ENCODE measurements around the gene ZNF442.
A peak's percentile ranks its signal among the peaks of the same experiment; 100 is the strongest.
"Not testable (repeated sequence)": the region's sequence is repeated elsewhere in the genome, so short reads cannot be mapped to it uniquely, and the experiment has no call there.

ZNF442 gene

DNA sequence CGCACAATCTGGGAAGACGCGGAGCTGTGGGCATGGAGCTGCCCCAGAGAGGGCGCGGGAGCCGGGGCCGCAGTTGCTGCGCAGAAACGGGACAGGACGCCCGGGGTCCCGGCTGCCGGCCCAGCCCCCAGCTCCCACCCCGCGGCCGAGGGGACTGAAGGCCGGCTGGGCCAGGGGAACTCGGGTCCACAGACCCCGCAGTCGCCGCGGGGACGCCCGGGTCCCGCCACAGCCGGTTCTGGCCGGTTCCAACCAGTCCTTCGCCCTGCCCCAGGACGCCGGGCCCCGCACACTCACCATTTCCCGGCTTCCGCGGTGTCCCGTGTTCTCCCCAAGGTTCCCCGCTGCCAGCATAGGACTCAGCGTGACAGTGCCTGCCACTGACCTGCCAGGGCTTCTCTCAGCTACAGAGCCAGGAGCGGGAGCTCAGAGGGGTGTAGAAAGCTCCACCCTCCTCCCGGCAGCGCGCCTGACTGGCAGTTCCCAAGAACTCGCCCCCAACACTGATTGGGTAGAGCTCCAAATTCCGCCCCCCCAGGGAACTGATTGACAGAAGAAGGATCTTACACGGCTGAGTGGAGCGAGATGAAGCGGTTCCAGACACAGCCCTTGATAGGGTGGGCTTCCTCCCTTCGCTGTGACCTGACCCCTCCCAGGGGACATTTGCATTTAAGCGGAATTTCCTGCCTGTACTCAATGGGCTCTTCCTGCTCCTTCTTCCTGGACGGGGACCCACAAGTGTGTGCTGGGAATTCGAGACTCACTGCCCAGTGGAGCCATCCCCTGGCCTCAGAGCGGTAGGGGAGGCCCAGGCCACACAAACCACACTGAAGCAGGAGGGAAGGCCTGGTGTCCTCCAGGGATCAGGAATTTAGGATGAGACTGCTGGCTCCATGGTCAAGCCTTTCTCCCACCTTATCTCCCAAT, at the start of gene ZNF442:
Gene ZNF442, minus strand, starts transcription at position 448 of the 927 bp plus-strand sequence. CDS start 2,052 bp downstream, outside the sequence.
- DNase-seq (ENCODE audit: low read depth in 2 of 2) = peak; percentile 76 to 81

DNA sequence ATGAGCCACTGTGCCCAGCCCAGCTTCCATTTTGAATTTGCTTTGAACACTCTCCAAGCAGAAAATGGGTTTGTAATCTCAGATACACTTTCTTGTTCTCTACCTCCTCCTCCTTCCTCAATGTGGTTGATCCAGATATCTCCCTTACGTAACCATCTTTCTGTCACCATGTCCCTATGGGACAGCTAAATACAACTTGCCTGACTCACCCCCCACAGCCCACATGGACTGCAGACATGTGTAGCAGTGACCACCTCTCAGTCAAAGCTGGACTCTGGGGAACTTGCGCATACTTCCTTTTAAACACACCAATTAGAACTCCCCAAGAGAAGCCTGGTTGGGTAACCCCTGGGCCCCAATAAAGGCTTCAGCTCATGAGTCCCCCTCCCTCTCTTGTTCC, 46.4 kb upstream of the ZNF442 start:
- DNase-seq (ENCODE audit: low read depth in 2 of 2) = no peak

DNA sequence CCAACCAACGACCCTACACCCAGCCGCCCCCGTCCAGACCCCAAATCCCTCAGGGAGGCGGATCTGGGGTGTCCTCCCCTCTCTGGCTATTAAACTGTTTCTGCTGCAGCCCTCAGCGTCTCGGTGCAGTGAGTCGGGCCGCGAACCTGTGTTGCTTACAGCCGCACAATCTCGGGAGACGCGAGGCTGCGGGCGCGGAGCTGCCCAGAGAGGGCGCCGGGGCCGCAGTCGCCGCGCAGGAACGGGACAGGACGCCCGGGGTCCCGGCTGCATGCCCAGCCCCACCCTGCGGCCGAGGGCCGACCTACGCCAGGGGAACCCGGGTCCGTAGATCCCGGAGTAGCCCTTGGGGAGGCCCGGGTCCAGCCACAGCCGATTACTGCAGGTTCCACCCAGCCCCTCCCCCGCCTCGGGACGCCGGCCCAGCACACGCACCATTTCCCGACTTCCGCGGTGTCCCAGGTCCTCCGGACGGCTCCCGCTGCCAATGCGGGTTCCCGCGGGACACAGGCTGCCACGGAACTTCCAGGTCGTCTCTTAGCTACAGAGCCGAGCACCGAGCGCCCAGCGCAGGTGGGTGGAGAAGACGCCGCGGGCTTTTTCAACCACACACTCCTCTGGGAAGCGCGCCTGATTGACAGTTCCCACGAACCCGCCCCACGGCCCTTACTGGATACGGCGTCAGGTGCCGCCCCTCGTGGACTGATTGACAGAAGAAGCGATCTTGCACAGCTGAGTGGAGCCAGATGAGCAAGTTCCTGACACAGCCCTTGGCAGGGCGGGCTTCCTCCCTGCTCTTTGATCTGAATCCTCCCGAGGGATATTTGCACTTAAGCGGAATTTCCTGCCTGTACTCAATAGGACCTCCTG, 35.4 kb upstream of the ZNF442 start, which contains the start of gene ZNF799:
Gene ZNF799, minus strand, starts transcription at position 639 of the 870 bp plus-strand sequence. Its CDS starts 201 bp downstream, at position 438.
- DNase-seq (ENCODE audit: low read depth in 2 of 2) = peak; percentile 74 to 83

DNA sequence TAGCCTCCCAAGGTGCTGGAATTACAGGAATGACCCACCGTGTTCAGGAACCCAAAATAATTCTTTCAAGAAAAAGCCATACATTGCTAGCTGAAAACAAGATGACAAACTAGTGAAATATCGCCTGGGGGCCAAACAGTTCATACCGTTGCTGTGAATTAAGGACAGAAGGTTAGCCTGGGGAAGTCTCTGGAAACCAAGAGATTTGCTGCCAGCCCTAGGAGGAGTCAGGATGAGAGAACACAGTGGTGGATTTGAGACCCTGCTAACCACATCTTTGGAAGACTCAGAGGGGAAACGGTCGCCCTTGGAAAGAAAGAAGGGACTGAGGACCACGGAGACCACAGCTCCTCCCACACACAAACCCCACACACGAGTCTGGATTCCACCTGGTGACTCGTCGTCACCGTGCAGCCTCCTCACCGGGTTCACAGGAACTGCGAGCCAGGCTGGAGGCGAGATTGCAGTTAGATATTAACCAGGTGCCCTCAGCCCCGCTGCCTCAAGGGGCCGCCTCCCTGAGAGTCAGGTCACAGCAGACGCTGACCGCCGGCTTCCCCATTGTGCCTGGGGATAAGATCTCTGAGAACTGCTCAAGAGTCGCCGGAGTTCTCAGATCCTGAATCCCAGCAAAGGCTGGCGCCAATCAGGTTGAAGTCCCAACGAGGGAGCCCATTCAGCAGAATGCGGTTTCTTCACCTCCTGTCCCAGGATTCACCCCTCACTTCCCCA, 34.6 kb upstream of the ZNF442 start:
- peak; percentile 11 to 31 for DNase-seq (ENCODE audit: low read depth in 2 of 2)

DNA sequence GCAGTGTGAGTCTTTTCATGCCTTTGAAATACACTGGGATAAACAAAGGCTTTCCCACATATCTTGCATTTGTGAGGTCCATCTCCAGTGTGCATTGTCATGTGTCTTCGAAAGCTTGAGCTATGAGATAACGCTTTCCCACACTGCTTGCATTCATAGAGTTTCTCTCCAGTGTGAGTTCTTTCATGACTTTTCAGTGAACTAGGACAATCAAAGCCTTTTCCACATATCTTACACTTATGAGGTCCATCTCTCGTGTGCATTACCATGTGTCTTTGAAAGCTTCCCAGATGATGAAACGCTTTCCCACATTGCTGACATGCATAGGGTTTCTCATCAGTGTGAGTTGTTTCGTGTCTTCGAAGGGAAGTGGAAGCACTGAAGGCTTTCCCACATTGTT, 25.7 kb upstream of the ZNF442 start:
- not testable (repeated sequence) for DNase-seq (ENCODE audit: low read depth in 2 of 2)

DNA sequence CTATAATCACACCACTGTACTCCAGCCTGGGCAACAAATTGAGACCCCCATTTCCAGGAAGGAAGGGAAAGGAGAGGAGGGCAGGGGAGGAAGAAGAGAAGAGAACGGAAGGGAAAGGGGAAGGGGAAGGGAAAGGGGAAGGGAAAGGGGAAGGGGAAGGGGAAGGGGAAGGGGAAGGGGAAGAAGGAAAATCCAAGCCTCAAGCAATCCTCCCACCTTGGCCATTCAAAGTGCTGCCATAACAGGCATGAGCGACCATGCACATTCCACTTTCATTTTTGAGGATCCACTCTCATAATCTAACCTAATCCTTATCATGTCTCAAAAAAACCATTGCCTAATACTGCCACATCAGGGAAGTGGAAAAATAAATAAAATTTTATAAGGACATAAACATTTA, 20.9 kb upstream of the ZNF442 start:
- DNase-seq (ENCODE audit: low read depth in 2 of 2) = not testable (repeated sequence)

DNA sequence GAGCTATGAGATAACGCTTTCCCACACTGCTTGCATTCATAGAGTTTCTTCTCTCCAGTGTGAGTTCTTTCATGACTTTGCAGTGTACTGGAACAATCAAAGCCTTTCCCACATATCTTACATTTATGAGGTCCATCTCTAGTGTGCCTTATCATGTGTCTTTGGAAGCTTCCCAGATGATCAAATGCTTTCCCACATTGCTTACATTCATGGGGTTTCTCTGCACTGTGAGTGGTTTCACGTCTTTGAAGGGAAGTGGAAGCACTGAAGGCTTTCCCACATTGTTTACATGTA, 14.9 kb upstream of the ZNF442 start:
- no peak for DNase-seq (ENCODE audit: low read depth in 2 of 2)

DNA sequence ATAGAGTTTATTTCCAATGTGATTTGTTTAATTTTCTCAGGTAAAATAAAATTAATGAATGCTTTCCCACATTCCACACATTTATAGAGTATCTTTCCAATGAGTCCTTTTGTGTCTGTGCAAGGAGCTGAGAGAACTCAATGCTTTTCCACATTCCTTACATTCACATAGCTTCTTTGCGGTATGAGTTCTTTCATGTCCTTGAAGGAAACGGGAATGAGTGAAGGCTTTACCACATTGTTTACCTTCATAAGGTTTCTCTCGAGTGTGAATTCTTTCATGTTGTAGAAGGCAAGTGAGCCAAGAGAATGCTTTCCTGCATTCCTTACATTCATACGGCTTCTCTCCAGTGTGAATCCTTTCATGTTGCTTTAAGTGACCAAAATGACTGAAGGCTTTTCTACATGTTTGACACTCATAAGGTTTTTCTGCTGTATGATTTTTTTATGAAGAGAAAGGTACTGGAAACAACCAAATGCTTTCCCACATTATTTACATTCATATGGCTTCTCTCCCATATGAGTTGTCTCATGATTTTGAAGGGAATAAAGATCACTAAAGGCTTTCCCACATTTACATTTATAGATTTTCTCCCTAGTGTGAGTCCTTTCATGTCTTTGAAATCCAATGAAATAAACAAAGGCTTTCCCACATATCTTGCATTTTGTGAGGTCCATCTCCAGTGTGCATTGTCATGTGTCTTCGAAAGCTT, 14.4 kb upstream of the ZNF442 start:
- DNase-seq (ENCODE audit: low read depth in 2 of 2) = no peak

DNA sequence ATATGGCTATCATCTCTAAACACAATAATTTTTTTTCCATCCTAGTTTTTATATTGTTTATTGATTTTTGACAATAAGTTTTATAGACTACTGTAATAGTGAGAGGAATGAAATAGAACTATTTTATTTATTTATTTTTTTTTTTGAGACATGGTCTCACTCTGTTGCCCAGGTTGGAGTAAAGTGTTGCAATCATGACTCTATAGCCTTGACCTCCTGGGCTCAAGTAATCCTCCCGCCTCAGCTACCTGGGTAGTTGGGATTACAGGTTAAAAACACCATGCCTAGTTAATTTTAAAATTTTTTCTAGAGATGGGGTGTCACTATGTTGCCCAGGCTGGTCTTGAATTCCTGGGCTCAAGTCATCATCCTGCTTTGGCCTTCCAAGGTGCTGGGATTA, 8.5 kb upstream of the ZNF442 start:
- no peak for DNase-seq (ENCODE audit: low read depth in 2 of 2)

DNA sequence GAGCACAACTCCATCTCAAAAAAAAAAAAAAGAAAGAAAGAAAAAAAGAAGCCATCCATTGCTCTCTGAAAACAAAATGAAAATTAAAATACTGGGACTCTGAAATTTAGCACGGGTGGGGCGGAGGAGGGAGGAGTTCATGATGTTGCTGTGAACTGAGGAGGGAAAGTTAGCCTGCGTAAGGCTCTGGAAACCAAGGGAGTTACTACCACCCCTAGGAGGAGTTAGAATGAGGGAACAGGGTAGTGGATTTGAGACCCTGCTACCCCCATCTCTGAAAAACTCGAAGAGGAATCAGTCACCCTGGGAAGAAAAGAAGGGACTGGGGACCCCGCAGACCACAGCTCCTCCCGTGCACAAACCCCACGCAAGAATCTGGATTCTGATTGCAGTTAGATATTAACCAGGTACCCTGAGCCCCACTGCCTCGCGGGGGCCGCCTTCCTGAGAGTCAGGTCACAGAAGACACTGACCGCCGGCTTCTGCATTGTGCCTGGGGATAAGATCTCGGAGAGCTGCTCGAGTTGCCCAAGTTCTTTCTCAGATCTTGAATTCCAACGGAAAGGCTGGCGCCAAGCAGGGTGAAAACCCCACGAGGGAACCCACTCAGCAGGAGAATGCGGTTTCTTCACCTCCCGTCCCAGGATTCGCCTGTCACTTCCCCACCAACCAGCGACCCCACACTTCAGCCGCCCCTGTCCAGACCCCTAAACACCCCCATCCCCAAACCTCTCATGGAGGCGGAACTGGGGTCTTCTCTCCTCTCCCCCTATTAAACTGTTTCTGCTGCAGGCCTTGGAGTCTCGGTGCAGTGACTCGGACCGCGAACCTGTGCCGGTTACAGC, 870 bp downstream of the ZNF442 start:
- DNase-seq (ENCODE audit: low read depth in 2 of 2) = no peak

DNA sequence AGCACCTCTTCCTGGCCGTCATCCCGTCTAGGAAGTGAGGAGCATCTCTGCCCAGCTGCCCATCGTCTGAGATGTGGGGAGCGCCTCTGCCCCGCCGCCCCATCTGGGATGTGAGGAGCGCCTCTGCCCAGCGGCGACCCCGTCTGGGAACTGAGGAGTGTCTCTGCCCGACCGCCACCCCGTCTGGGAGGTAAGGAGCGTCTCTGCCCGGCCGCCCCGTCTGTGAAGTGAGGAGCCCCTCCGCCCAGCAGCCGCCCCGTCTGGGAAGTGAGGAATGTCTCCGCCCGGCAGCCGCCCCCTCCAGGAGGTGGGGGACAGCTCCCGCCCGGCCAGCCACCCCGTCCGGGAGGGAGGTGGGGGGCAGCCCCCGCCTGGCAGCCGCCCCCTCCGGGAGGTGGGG, 3.2 kb downstream of the ZNF442 start:
- DNase-seq (ENCODE audit: low read depth in 2 of 2) = not testable (repeated sequence)

DNA sequence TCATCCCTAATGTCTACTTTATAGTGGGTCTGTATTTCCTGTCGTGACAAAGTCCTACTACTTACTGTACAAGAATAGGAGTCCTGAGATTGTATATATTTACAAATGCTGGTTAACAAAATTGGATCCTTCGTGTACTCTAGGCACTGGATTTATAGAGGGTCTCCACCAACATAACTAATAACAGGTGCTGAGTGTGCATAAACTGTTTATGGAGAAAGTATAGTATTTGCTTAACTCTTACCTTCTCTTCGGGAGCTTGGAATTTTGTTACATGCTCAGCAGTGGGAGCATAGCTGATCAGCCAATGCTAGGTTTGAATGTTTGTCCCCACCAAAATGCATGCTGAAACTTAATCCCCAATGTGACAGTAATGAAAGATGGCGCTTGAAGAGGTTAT, 12.1 kb downstream of the ZNF442 start:
- DNase-seq (ENCODE audit: low read depth in 2 of 2) = no peak

DNA sequence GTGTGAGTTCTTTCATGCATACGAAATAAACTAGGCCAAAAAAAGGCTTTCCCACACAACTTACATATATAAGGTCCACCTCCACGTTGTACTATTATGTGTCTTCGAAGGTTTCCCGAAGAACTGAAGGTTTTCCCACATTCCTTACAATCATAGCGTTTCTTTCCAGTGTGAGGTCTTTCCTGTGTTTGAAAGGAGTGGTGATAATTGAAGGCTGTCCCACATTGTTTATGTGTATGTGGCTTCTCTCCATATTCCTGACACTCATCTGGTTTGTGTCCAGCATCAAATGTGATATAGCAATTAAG, 14.6 kb downstream of the ZNF442 start:
- no peak for DNase-seq (ENCODE audit: low read depth in 2 of 2)

DNA sequence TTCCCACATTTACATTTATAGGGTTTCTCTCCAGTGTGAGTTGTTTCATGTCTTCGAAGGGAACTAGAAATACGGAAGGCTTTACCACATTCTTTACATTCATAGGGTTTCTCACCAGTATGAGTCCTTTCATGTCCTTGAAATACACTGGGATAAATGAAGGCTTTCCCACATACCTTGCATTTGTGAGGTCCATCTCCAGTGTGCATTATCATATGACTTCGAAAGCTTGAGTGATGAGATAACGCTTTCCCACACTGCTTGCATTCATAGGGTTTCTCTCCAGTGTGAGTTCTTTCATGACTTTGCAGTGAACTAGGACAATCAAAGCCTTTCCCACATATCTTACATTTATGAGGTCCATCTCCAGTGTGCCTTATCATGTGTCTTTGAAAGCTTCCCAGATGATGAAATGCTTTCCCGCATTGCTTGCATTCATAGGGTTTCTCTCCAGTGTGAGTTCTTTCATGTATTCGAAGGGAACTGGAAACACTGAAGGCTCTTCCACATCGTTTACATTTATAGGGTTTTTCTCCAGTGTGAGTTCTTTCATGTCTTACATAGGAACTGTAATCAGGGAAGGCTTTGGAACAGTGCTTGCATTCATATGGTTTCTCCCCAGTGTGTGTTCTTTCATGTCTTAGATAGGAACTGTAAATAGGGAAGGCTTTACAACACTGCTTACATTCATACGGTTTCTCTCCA, 15.1 kb downstream of the ZNF442 start:
- no peak for DNase-seq (ENCODE audit: low read depth in 2 of 2)

DNA sequence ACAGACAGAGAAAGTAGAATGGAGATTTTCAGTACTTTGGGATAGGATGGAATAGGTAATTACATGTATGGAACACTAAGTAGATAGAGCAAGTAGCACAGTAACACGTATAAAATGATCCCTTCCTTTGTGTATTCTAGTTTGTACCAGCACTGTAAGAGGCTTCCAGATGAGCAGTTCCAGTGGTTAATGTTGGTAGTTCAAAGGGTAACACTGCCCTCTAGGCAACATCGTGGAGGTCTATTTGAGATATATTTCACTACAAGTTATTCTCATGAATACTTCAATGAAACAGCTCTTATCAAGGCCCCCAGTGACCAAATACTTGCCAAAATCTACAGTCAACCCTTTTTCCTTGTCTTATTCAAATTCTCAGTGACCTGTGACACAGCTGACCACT, 18.6 kb downstream of the ZNF442 start:
- DNase-seq (ENCODE audit: low read depth in 2 of 2) = no peak

DNA sequence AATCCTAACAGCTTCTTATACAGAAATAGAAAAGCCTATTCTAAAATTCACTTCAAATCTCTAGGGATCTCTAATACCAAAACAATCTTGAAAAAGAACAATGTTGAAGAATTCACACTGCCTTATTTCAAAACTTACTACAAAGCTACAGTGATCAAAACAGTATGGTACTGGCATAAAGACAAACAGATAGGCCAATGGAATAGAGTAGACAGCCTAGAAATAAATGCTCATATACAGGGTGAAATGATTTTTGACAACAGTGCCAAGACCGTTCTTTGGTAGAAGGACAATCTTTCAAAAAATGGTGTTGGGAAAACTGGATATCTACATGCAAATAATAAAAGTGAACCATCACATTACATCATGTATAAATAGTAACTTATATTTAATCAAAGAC, 20.3 kb downstream of the ZNF442 start:
- no peak for DNase-seq (ENCODE audit: low read depth in 2 of 2)

DNA sequence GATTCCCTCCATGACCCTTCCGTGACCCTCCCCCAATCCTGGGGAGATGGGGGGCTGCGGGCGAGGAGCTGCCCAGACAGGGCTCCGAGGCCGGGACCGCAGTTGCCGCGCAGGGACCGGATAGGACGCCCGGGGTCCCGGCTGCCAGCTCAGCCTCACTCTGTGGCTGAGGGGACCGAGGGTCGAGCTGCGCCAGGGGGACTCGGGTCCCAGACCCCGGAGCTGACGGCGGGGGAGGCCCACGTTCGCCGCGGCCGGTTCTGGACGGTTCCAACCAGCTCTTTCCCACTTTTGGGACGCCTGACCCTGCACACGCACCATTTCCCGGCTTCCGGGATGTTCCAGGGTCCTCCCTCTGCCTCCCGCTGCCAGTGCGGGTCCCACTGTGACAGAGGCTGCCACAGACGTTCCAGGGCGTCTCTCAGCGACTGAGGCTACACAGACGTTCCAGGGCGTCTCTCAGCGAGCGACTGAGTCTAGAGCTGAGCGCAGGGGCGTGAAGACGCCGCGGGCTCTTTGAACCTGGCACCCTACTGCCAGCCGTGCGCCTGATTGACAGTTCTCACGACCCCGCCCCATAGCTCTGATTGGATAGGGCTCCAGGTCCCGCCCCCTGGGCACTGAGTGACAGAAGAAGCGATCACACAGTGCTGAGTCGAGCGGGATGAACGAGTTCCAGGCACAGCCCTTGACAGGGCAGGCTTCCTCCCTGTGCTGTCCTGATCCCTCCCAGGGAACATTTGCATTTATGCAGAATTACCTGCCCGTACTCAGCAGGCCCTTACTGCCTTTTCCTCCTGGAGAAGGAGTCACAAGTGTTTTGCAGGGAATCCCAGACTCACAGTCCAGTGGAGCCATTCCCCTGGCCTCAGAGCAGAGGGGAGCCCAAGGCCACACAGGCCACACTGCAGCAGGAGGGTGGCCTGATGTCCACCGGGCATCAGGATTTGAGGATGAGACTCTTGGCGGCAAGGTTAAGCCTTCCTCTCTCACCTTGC, 32.0 kb downstream of the ZNF442 start, which contains the start of gene ZNF563:
Gene ZNF563, minus strand, starts transcription at position 472 of the 998 bp plus-strand sequence. Its CDS starts 151 bp downstream, at position 321.
- DNase-seq (ENCODE audit: low read depth in 2 of 2) = peak; percentile 94 to 98

DNA sequence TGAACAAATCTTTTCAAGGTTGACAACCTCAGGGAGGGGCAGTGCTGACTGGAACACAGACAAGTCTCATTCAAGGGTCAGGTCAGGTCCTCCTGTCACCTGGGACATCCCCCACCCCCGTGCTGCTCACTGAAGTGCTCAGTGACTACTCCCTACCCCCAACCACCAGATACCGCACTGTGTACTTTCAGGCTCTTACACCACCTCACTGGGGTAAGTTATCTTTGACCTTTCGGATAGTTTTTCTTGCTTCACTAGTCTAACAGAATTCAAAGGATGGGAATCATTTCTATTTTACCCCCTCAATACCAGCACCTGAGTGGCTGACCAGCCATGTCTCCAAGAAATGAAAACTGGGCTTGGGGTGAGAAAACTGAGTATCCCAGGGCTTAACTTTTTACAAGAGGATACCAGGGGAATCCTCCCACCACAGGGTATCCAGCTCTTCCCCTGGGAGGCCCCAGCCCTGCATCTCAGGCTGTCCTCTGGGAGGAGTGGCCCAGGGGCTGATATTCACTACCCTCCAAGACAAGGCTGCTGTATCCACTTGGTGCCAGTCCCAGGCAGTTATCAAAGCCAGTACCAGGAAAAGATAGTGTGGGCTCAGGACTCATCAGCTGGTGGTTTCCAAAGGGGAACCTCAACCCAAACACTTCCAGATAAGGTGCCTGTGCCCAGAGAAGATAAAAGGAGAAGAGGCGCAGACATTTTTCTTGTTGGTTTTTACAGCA, 34.1 kb downstream of the ZNF442 start:
- DNase-seq (ENCODE audit: low read depth in 2 of 2) = peak; percentile 72 to 77
